GM18951 (cell line): ENCODE results near the gene CHAMP1.

Source experiments
- POLR2A ChIP-seq: IDR thresholded peaks from 4 replicates; pipeline ENCODE4 v1.6.1; 2011; ENCODE audit warnings: mild to moderate bottlenecking; ENCODE audit not compliant: insufficient read length, insufficient read depth; ENCODE audit errors: extremely low read depth
- in situ Hi-C: fragments of 300-500 bp; cut with MboI; formaldehyde crosslinking; loops from one replicate; pipeline ENCODE4 v1.12.0; 2022; ENCODE audit warnings: low sequenced_read_pairs, mixed read lengths, inconsistent platforms; ENCODE audit not compliant: unreplicated experiment

Gene CHAMP1, protein sequence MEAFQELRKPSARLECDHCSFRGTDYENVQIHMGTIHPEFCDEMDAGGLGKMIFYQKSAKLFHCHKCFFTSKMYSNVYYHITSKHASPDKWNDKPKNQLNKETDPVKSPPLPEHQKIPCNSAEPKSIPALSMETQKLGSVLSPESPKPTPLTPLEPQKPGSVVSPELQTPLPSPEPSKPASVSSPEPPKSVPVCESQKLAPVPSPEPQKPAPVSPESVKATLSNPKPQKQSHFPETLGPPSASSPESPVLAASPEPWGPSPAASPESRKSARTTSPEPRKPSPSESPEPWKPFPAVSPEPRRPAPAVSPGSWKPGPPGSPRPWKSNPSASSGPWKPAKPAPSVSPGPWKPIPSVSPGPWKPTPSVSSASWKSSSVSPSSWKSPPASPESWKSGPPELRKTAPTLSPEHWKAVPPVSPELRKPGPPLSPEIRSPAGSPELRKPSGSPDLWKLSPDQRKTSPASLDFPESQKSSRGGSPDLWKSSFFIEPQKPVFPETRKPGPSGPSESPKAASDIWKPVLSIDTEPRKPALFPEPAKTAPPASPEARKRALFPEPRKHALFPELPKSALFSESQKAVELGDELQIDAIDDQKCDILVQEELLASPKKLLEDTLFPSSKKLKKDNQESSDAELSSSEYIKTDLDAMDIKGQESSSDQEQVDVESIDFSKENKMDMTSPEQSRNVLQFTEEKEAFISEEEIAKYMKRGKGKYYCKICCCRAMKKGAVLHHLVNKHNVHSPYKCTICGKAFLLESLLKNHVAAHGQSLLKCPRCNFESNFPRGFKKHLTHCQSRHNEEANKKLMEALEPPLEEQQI

DNA sequence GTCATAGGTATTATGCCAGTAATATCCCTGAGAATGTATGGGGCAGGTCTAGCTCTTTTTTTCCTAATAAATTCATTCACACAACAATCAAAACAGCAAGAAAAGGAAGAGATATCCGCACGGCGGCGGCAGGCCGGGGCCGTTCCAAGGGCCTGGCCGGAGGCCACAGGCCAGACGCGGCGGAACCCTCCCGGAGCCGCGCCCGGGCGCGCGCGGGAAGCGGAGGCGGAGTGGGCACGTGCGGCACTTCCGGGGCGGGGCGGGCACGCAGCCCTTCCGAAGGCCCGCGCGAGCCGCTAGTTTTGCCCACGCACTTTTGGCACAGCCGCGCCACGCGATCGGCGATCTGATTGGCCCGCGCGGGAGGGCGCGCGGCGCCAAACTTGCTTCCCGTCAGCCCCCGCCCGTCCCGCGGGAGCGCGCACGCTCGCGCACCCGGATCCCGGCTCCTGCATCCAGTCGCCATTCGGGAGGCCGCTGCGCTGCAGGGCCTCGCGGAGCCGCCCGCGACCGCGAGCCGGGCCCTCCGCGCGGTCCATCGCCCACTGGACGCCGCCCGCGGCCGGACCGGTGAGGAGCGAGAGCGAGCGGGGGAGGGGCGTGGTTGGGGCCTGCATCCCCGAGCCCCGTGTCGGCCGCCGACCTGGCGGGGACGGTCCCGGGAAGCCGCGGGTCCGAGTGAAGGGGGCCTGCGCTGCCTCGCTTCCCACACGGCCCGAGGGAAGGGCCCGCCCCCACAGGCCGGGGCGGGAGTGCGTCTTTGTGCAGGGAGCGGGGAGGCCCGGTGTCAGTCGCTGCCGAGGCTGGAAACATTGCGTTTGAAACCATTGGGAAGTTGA is at the start of gene CHAMP1:
Gene CHAMP1, plus strand, starts transcription at position 430 of the 839 bp plus-strand sequence. CDS start 9,340 bp downstream, outside the sequence.
- in situ Hi-C loops = no loop called here
- TF ChIP-seq POLR2A = peak; percentile 98

DNA sequence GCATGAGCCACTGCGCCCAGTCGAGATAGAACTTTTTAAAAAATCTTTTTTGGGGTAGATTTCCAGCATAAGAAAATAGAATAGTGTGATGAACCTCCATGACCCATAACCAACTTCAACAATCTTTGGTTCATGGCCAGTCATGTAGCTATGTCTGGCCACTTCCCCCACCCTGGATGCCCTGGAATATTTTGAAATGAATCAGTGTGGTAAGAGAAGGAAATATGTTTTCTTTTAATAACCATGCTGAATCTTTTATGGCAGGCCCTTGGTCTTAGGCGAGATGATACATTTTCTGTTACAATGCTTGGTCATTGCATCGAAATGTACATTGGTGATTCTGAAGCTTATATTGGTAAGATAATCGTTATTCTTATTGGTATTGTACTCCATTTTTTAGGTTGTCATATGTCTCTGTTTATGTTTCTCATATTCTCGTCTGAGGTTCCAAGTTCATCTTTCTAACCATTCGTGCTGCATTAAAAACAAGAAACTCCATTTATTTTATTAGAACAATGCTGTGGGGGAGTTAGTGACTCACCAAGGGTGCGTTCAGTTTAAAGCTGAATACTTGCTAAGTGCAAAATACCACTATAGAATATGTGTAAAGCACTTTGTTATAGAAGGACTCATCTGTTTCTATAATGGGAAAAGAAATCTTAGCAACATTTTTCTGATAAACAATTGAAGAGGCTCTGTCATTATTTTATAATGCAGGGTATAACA is 49.3 kb upstream of the CHAMP1 start:
- no peak for TF ChIP-seq POLR2A
- in situ Hi-C loops = no loop called here

DNA sequence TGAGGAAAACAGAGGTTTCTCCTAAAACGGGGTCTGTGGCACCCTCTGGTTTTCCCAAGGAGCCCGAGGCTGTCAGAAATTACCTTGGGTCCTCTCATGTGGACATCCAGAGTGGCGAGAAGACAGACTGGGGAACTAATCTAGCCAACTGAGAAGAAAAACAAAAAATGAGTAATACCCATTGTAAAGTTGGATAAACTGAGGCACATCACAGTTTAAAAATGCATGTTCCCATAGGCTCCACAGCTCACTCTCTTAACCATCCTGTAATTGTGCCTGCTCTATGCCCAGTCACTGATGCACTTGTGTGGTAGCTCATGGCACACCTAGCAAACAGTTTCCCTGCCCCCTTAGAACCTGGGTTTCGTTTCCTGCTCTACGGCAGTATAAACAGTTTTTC is 48.1 kb upstream of the CHAMP1 start:
- in situ Hi-C loops = no loop called here
- no peak for TF ChIP-seq POLR2A

DNA sequence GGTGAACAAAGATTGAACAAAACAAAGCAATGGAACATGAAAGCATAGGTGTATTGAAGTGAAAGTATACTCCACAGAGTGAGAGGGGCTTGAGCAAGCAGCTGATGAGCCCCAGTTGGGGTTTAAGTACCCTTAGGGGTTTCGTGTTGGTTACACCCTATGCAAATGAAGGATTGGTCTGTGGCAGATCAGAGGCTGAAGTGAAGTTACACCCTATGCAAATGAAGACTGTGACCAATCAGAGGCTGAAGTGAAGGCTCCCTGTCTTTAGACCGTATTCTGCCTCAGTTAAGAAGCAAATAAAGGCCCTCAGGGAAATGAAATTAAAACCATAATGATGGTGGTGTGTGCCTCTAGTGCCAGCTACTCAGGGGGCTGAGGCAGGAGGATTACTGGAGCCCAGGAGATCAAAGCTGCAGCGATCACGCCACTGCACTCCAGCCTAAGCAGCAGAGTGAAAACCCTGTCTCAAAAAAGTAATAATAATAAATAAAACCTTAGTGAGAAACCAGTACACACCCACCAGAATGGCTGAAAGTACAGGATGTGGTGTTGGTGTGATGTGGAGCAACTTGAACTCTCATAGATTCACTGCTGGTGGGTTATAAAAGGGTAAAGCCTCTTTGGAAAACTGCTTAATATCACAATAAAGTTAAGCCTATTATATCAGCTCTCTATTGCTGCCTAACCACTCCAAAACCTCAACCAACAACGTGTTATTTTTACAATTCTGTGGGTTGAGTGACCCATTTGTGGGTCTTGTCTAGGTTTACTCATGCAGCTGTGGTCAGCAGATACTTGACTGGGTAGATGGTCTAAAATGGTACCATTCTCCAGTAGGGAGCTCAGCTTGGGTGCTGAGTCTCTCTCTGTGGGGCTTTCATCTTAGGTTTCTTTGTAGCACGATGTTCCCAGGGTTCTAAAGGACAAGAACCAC is 45.7 kb upstream of the CHAMP1 start:
- no peak for TF ChIP-seq POLR2A
- in situ Hi-C loops = no loop called here

DNA sequence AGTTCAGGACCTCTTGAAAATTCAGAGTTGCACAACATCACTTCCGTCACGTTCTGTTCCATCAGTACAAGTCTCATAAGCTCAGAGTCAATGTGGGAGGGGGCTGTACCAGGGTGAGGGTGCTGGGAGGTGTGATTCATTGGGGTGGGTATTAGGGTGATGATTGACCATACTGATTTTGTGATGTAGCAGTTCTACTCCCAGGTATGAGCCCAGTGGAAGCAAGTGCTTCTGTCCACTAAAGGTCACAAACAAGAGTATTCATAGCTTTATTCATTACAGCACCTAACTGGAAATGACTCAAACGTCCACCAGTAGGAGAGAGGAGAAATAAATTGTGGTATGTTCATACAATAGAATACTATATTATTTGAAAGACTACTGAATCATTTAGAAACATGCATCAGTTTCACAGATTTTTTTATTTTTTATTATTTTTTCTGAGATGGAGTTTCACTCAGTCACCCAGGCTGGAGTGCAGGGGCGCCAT is 45.0 kb upstream of the CHAMP1 start:
- in situ Hi-C loops = no loop called here
- TF ChIP-seq POLR2A = no peak

DNA sequence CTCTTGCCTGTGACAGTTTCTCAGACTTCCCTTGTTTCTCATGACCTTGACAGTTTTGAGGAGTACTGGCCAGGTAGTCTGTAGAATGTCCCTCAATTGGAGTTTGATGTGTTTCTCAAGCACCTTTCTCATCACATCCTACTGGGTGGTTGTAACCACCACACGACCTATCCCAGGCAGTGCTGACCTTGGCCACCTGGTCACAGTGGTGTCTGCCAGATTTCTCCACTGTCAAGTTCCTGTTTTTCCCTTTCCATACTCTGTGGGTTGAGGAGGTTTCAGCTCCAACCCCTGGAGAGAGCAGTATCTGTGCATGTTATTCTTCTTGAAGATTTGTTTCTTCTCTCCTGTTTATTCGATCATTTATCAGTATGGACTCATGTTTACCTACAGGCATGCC is 41.3 kb upstream of the CHAMP1 start:
- no peak for TF ChIP-seq POLR2A
- in situ Hi-C loops = no loop called here

DNA sequence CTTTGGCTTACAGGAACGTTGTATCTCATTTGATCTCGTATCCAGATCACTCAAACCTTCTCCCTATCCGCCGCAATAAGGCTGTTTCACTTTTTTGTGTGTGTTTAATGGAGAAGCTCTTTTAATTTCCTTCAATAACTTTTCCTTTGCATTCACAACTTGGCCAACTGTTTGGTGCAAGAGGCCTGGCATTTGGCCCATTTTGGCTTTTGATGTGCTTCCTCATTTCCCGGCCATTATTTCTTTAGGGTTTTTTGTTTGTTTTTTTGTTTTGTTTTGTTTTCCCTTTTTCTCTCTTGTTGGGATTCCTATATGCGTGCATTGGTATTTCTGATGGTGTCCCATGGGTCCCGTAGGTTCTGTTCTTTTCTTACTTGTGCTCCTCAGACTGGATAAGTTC is 39.0 kb upstream of the CHAMP1 start:
- no peak for TF ChIP-seq POLR2A
- in situ Hi-C loops = no loop called here

DNA sequence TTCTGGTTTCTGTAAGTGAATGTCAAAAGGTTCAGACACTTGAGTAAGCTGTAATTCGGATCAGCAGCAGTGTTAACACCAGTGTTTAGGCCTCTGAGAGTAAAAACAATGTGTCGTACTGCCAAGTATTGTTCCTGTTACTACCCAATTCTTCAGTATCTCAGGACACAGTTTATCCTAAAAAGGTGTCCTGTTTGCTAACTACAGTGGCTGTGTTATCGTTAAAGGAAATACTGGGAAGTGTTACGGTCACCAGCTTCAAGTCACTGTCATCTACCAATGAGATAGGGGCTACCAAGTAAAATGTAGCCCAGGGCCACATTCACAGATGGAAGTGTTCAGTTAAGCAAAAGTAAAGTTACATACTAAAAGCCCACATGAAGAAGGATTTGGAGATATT is 35.2 kb upstream of the CHAMP1 start:
- no peak for TF ChIP-seq POLR2A
- in situ Hi-C loops = no loop called here

DNA sequence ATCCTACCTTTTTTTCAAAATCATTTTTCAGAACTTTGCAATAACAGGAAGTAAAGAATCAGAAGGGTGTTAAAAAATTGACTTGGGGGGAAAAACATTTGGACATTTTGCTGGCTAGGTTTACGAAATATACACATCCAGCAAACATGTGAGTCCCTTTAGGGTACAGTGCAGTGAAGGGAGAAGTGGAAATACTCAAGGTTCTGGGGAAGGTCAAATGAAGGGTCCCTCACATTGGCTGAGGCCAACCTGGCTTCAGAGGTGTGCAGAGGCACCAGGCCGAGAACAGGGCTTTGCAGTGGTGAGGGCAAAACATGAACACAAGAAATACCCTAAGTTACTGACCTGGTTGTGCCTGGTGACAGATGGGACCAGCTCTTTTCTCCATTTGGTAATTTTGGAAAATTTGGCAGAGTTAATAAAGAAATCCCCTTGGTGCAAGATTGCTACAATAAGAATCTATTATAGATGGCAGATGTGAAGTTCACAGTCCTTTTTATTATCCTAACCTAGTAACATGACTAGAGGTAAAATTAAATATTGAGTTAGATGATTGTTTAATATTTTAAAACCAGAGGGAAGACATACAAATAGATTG is 34.4 kb upstream of the CHAMP1 start:
- TF ChIP-seq POLR2A = no peak
- in situ Hi-C loops = no loop called here

DNA sequence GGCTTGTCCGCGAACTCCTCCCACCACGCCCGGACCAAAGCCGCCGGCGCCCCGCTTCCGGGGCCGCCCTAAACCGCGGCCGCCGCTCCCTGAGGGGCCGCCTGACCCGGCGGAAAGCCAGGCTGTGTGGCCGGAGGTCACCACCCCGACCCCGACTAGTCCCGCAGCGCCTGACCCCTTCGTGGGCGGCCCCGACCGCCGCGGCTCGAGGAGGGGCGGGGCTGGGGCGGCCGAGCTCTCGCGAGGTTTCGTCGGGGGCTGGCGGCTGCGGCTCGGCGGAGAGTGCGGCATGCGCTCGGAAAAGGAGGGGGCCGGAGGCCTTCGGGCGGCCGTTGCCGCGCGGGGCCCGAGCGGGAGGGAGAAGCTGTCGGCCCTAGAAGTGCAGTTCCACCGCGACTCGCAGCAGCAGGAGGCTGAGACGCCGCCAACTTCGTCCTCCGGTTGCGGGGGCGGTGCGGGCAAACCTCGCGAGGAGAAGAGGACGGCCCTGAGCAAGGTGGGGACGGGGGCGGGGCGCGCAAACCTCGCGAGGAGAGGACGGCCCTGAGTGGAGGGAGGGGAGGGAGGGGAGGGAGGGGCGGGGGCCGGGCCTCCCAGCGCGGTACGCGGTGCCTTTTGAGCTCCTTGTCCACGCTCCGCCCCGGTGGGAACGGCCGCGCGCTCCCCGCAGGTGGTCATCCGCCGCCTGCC is 32.8 kb upstream of the CHAMP1 start, which contains the start of gene UPF3A:
Gene UPF3A, plus strand, starts transcription at position 251 of the 690 bp plus-strand sequence. Its CDS starts 39 bp downstream, at position 290.
- in situ Hi-C loops = no loop called here
- TF ChIP-seq POLR2A = peak; percentile 92
